Activated naive CD4-positive, alpha-beta T cell treated with anti-CD3 and anti-CD28 coated beads, Interleukin-2, amount 50 U/mL, for 72 hours (primary cell): ENCODE measurements around the gene MVB12A. TPM values are rescaled to one million over a fixed set of nuclear protein-coding genes. Genes with fewer than 3 reads are reported as not detected.

Source experiments
- ATAC-seq, 2 donors: fragments of 150-1000 bp; cut with Tn5 transposase; 2 replicates each; pipeline ENCODE4 v1.10.0; 2021; ENCODE audit warnings: mild to moderate bottlenecking in 2 of 2, moderate library complexity in 2 of 2
- DNase-seq, 2 donors: peaks; one replicate each; pipeline ENCODE4 v3.0.0; 2021 to 2022; ENCODE audit warnings: low spot score in 2 of 2
- H3K27ac Mint-ChIP-seq, 2 donors: one replicate each; pipeline ENCODE4 v1.8.0; 2022; ENCODE audit warnings: mild to moderate bottlenecking in 2 of 2, mixed read lengths in 2 of 2
- H3K36me3 Mint-ChIP-seq, 2 donors: one replicate each; pipeline ENCODE4 v1.8.0; 2022; ENCODE audit warnings: mixed read lengths in 2 of 2
- H3K9me3 Mint-ChIP-seq, 2 donors: one replicate each; pipeline ENCODE4 v1.8.0; 2022; ENCODE audit warnings: mixed read lengths in 2 of 2
- total RNA-seq, 2 donors: library from RNA; stranded (reverse); gene quantifications; one replicate each; pipeline ENCODE4 v1.2.3, GENCODE V29; 2022

The MVB12A gene
- total RNA-seq, 2 donors from 2014 or later = 34.4 to 55.2 TPM

GRCh38 chr19:17454576-17455071, 34.8 kb downstream of the MVB12A start:
- DNase-seq (no peak), ATAC-seq (no peak)
- H3K36me3 Mint-ChIP-seq = no peaks in the 10 kb centered on the region
- peaks cover 0 to 4% of the 10 kb centered on the region in 2 donors for H3K9me3 Mint-ChIP-seq
- no peak overlapping the region for H3K27ac Mint-ChIP-seq

DNA sequence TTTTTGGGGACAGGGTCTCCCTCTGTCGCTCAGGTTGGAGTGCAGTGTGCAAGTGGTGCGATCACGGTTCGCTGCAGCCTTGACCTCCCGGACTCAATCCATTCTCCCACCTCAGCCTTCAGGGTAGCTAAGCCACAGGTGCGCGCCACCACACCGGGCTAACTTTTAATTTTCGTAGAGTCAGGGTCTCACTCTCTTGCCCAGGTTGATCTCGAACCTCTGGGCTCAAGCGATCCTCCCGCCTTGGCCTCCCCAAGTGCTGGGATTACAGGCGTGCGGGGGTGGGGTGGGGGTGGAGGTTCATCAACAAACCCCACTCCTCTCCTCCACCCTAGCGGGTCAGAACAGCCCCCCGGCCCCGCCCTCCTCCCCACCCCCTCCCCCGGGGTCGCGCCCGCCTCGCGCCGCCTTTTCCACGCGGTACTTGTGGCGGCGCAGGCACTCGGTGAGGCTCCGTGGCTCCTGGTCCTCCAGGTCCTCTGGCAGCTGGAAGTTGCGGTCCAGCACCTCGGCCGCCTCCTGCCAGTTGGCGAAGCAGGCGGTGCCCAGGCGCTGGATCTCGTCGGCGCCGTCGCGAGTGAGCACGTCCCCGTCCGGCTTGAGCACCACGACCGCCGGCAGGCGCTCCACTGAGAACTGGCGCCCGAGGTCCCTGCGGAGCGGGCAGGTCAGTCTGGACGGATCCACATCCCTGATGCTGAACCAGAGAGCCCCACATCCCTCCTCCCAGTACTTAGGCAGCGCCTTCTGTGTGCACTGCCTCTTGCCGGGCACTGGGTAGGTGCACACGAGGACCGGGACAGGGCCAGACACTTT, 35.7 kb downstream of the MVB12A start:
- ATAC-seq (no peak), DNase-seq (no peak)
- H3K27ac Mint-ChIP-seq = no peak overlapping the region

GRCh38 chr19:17456127-17456526, 36.3 kb downstream of the MVB12A start:
- no peak for ATAC-seq
- H3K9me3 Mint-ChIP-seq = no peaks in the 10 kb centered on the region

More for the DNA sequence above, 35.7 kb downstream of the MVB12A start:
- no peaks in the 10 kb centered on the region for H3K9me3 Mint-ChIP-seq
- H3K36me3 Mint-ChIP-seq = no peaks in the 10 kb centered on the region

GRCh38 chr19:17457616-17458015, 37.8 kb downstream of the MVB12A start:
- no peak overlapping the region for H3K27ac Mint-ChIP-seq
- ATAC-seq (no peak), DNase-seq (no peak)
- no peaks in the 10 kb centered on the region for H3K9me3 Mint-ChIP-seq
- H3K36me3 Mint-ChIP-seq = no peaks in the 10 kb centered on the region

More at GRCh38 chr19:17456127-17456526, 36.3 kb downstream of the MVB12A start:
- Mint-ChIP-seq H3K27ac (no peak overlapping the region), H3K36me3 (no peaks in the 10 kb centered on the region)
- DNase-seq = no peak

- Mint-ChIP-seq H3K36me3 (no peaks in the 10 kb centered on the region), H3K27ac (no peak overlapping the region), H3K9me3 (no peaks in the 10 kb centered on the region)
- ATAC-seq (no peak), DNase-seq (no peak)
Observed at GRCh38 chr19:17458970-17459369, 39.1 kb downstream of the MVB12A start.

- H3K9me3 Mint-ChIP-seq = no peaks in the 10 kb centered on the region
- no peak for ATAC-seq
Observed at GRCh38 chr19:17460372-17461230, 40.8 kb downstream of the MVB12A start, which contains the start of gene NXNL1. TSS of gene NXNL1 (minus strand) at chr19:17460926. CDS start at chr19:17460869, 57 bp downstream.

GRCh38 chr19:17466487-17466850, 46.6 kb downstream of the MVB12A start:
- H3K9me3 Mint-ChIP-seq = no peaks in the 10 kb centered on the region
- no peak for DNase-seq
- no peaks in the 10 kb centered on the region for H3K36me3 Mint-ChIP-seq
- ATAC-seq = no peak
- H3K27ac Mint-ChIP-seq = no peak overlapping the region

More at GRCh38 chr19:17460372-17461230, 40.8 kb downstream of the MVB12A start, which contains the start of gene NXNL1:
- no peak for DNase-seq
- H3K36me3 Mint-ChIP-seq = no peaks in the 10 kb centered on the region
- H3K27ac Mint-ChIP-seq = no peak within 1 kb of the TSS

DNA sequence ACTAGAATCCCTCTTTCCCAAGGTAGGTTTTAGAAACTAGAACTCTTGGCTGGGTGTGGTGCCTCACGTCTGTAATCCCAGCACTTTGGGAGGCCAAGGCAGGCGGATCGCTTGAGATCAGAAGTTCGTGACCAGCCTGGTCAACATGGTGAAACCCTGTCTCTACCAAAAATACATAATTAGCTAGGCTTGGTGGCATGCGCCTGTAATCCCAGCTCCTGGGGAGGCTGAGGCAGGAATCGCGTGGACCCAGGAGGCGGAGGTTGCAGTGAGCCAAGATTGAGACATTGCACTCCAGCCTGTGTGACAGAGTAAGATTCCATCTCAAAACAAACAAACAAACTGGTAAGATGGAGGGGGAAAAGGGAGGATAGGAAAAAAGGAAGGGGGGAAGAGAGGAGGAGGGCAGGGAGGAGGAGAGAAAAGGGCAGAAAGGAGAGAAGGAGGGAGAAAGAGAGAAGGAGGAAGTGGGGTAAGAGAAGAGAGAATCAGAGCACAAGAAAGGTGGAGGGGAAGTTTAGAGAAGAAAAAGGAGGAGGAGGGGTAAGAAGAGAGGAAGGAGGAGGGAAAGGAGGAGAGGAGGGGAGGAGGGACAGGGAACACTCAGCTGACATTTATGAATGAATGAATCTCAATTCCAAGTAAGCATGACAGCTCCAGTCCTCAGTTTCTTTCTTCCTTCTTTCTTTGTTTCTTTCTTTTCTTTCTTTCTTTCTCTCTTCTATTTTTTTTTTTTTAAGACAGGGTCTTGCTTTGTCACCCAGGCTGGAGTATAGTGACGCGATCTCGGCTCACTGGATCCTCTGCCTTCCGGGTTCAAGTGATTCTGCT, 47.8 kb downstream of the MVB12A start:
- DNase-seq (no peak), ATAC-seq (no peak)
- Mint-ChIP-seq H3K9me3 (no peaks in the 10 kb centered on the region), H3K36me3 (no peaks in the 10 kb centered on the region), H3K27ac (no peak overlapping the region)

GRCh38 chr19:17468302-17469091, 48.6 kb downstream of the MVB12A start:
- DNase-seq (no peak), ATAC-seq (no peak)
- H3K9me3 Mint-ChIP-seq = no peaks in the 10 kb centered on the region
- no peak overlapping the region for H3K27ac Mint-ChIP-seq
- H3K36me3 Mint-ChIP-seq = no peaks in the 10 kb centered on the region

DNA sequence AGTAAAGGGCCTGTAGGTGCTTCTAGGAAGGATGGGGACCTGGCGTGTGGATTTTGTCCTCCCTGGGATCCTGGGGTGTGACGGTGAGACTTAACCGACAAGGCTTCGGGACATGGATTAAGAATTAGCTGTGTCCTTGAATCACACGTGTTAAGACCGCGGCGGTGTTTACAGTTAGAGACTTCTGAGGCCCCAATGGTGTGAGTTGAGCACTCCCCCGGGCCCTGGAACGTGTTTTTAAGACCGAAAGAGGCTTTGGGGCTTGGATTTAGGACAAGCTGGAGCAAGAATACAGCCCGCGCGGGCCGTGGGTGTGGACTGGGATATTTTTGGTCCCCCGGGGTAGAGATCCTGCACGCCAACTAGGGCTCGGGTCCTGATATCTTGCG, 49.2 kb downstream of the MVB12A start:
- no peaks in the 10 kb centered on the region for H3K36me3 Mint-ChIP-seq
- DNase-seq (no peak), ATAC-seq (no peak)
- H3K27ac Mint-ChIP-seq = peak overlapping the region; percentile 61 to 89
- H3K9me3 Mint-ChIP-seq = no peaks in the 10 kb centered on the region

- ATAC-seq (peak; percentile 76 to 85), DNase-seq (peak in 1 of 2 donors; percentile 79)
- Mint-ChIP-seq H3K36me3 (no peaks in the 10 kb centered on the region), H3K9me3 (no peaks in the 10 kb centered on the region), H3K27ac (peak overlapping the region; percentile 89 to 94)
Observed at GRCh38 chr19:17469481-17470067, 49.7 kb downstream of the MVB12A start.

- Mint-ChIP-seq H3K9me3 (no peaks in the 10 kb centered on the region), H3K36me3 (no peaks in the 10 kb centered on the region), H3K27ac (peak within 1 kb of the TSS; percentile 89 to 94)
- peak; percentile 91 to 92 for DNase-seq
- ATAC-seq = peak; percentile 89 to 90
Observed at GRCh38 chr19:17470068-17470841, 50.4 kb downstream of the MVB12A start, which contains the start of gene SLC27A1. TSS of gene SLC27A1 (plus strand) at chr19:17470524. CDS start at chr19:17470541, 17 bp downstream.

GRCh38 chr19:17471410-17472125, 51.7 kb downstream of the MVB12A start:
- Mint-ChIP-seq H3K36me3 (no peaks in the 10 kb centered on the region), H3K27ac (no peak overlapping the region), H3K9me3 (no peaks in the 10 kb centered on the region)
- DNase-seq (no peak), ATAC-seq (no peak)

DNA sequence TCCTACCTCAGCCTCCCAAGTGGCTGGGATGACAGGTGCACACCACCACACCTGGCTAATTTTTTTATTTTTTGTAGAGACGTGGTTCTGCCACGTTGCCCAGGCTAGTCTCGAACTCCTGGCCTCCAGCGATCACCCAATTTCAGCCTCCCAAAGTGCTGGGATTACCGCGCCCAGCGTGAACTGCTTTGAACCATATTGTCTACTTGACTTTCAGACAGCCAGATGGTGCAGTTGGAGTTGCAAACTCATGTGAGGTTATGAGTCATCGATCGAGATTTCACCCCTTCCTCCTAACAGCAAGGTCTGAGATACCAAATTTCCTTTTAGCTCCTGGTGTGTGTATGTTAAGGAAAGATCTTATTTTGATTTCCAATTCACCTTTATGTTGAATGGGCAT, 53.2 kb downstream of the MVB12A start:
- Mint-ChIP-seq H3K27ac (peak overlapping the region; percentile 46 to 57), H3K9me3 (no peaks in the 10 kb centered on the region), H3K36me3 (no peaks in the 10 kb centered on the region)
- DNase-seq = no peak
- ATAC-seq = no peak
